ENCODE data around the gene SEC63.

SEC63 gene

DNA sequence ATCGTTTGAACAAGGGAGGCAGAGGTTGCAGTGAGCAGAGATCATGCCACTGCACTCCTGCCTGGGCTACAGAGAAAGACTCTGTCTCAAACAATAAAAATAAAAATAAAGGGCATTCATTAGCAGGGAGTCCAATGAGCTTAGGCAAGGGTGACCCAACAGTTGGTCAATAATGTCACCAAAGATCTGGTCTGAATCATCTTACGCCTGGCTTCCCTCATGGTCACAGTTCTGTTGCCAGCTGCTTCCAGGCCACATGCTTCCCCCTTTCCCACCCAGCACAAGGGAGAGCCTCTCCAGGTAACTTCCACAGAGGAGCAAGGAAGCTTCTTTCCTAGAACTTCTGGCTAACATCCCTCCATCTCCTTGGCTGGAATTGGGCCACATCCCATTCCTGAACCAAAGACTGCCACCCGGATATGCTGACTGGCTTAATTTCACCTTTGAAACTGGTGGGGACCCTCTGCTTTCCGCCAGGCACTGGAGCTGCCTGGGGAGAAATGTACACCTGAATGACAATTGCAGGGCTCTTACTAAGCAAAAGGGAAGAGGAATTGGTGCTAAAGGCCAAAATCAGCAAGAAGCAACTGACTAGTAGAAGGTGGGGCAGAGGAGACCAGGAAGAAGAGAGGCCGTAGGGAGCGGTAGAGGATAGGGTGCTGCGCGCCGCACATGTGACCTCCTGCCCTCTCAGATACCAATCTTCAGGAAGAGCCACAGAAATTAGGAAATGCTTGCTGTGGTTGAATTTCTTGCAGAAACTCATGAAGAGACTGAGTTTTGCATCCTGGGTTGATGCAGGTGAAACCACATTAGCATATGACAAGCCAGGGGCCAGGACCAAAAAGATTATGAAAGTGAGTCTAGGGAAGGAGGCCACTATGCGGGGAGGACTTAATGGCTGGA is 125.6 kb downstream of the SEC63 start:
- Histone ChIP-seq H4K20me1 (ENCODE audit: insufficient read depth, low read length) (no peaks in the 10 kb centered on the region), H3K27me3 (ENCODE audit: insufficient read depth, low read length) (no peaks in the 10 kb centered on the region), H3K9ac (ENCODE audit: low read length) (no peak overlapping the region), H3K79me2 (ENCODE audit: insufficient read depth, low read length) (no peaks in the 10 kb centered on the region), H3K4me1 (ENCODE audit: insufficient read depth, low read length, severe bottlenecking) (no peaks in the 10 kb centered on the region), H3F3A (ENCODE audit: insufficient read depth, low read length) (no peaks in the 10 kb centered on the region), H3K4me3 (ENCODE audit: low read depth, low read length, poor library complexity, severe bottlenecking) (no peak overlapping the region), H3K9me2 (ENCODE audit: low read depth, low read length) (no peaks in the 10 kb centered on the region), H3K36me3 (ENCODE audit: insufficient read depth, low read length) (no peaks in the 10 kb centered on the region), H2AFZ (ENCODE audit: low read length) (no peak overlapping the region), H3K4me2 (ENCODE audit: low read length) (no peak overlapping the region), H3K9me3 (ENCODE audit: low read length) (no peaks in the 10 kb centered on the region), H3K27ac (ENCODE audit: low read depth, low read length, poor library complexity, severe bottlenecking) (no peak overlapping the region)
- TF ChIP-seq EZH2 (IDR thresholded peaks at IDR 0.05; ENCODE audit: borderline replicate concordance, low read length) = no peak
- TF ChIP-seq, protein P1, sequence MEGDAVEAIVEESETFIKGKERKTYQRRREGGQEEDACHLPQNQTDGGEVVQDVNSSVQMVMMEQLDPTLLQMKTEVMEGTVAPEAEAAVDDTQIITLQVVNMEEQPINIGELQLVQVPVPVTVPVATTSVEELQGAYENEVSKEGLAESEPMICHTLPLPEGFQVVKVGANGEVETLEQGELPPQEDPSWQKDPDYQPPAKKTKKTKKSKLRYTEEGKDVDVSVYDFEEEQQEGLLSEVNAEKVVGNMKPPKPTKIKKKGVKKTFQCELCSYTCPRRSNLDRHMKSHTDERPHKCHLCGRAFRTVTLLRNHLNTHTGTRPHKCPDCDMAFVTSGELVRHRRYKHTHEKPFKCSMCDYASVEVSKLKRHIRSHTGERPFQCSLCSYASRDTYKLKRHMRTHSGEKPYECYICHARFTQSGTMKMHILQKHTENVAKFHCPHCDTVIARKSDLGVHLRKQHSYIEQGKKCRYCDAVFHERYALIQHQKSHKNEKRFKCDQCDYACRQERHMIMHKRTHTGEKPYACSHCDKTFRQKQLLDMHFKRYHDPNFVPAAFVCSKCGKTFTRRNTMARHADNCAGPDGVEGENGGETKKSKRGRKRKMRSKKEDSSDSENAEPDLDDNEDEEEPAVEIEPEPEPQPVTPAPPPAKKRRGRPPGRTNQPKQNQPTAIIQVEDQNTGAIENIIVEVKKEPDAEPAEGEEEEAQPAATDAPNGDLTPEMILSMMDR (IDR thresholded peaks at IDR 0.05; ENCODE audit: low read length) = no peak

DNA sequence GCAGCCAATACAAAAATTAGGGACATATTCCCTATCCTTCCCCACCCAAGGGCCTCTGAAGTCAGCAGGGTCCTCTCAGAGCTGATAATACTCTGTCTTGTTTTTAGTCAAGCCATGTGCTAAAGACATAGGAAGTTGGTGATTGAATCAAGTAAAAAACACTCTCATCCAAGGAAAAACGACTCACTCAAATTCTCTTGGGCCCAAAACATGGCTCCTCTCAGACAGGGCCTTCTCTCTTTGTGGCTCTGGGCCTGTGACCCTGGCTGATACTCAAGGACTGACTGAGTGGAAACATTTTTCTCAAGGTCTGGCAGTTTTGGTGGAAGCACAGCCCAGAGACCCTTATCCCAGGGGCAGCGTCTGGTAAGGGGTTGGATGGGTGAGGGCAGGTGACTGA is 127.9 kb downstream of the SEC63 start:
- H3K4me3 ChIP-seq (ENCODE audit: low read depth, low read length, poor library complexity, severe bottlenecking) = no peak overlapping the region
- H3K36me3 ChIP-seq (ENCODE audit: insufficient read depth, low read length) = no peaks in the 10 kb centered on the region
- H3F3A ChIP-seq (ENCODE audit: insufficient read depth, low read length) = no peaks in the 10 kb centered on the region
- H3K27ac ChIP-seq (ENCODE audit: low read depth, low read length, poor library complexity, severe bottlenecking) = no peak overlapping the region
- H3K4me1 ChIP-seq (ENCODE audit: insufficient read depth, low read length, severe bottlenecking) = no peaks in the 10 kb centered on the region
- no peaks in the 10 kb centered on the region for H3K9me3 ChIP-seq (ENCODE audit: low read length)
- H2AFZ ChIP-seq (ENCODE audit: low read length) = no peak overlapping the region
- no peak overlapping the region for H3K4me2 ChIP-seq (ENCODE audit: low read length)
- H4K20me1 ChIP-seq (ENCODE audit: insufficient read depth, low read length) = no peaks in the 10 kb centered on the region
- TF ChIP-seq EZH2 (IDR thresholded peaks at IDR 0.05; ENCODE audit: borderline replicate concordance, low read length) = no peak
- TF ChIP-seq, protein P1 (IDR thresholded peaks at IDR 0.05; ENCODE audit: low read length) = no peak
- H3K27me3 ChIP-seq (ENCODE audit: insufficient read depth, low read length) = no peaks in the 10 kb centered on the region
- H3K79me2 ChIP-seq (ENCODE audit: insufficient read depth, low read length) = no peaks in the 10 kb centered on the region
- H3K9me2 ChIP-seq (ENCODE audit: low read depth, low read length) = no peaks in the 10 kb centered on the region
- H3K9ac ChIP-seq (ENCODE audit: low read length) = no peak overlapping the region

DNA sequence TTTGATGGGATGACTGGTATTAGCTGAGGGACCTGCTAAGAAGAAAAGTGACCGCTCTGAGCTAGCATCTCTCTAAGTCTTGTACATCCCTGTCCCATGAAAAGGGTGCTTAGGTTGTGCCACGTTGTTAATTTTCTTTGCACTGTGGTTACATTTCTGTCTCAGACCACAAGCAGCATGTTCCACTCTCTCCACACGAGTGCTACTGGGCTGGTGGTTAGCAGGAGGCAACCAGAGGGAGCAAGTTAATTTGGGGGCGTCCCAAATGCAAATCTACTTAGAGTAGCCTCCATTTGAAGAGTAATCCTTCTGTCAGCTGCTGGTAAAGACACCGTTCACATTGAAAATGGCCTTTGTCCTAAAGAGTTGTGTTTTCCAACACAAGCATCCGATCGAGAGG is 130.5 kb downstream of the SEC63 start:
- no peak overlapping the region for H2AFZ ChIP-seq (ENCODE audit: low read length)
- no peaks in the 10 kb centered on the region for H4K20me1 ChIP-seq (ENCODE audit: insufficient read depth, low read length)
- H3K4me2 ChIP-seq (ENCODE audit: low read length) = no peak overlapping the region
- H3K36me3 ChIP-seq (ENCODE audit: insufficient read depth, low read length) = no peaks in the 10 kb centered on the region
- no peak for TF ChIP-seq EZH2 (IDR thresholded peaks at IDR 0.05; ENCODE audit: borderline replicate concordance, low read length)
- TF ChIP-seq, protein P1 (IDR thresholded peaks at IDR 0.05; ENCODE audit: low read length) = no peak
- H3K27ac ChIP-seq (ENCODE audit: low read depth, low read length, poor library complexity, severe bottlenecking) = no peak overlapping the region
- H3K9ac ChIP-seq (ENCODE audit: low read length) = no peak overlapping the region
- no peaks in the 10 kb centered on the region for H3K9me3 ChIP-seq (ENCODE audit: low read length)
- peaks cover 19% of the 10 kb centered on the region for H3K4me1 ChIP-seq (ENCODE audit: insufficient read depth, low read length, severe bottlenecking)
- no peaks in the 10 kb centered on the region for H3K79me2 ChIP-seq (ENCODE audit: insufficient read depth, low read length)
- H3K9me2 ChIP-seq (ENCODE audit: low read depth, low read length) = no peaks in the 10 kb centered on the region
- H3K27me3 ChIP-seq (ENCODE audit: insufficient read depth, low read length) = no peaks in the 10 kb centered on the region
- no peaks in the 10 kb centered on the region for H3F3A ChIP-seq (ENCODE audit: insufficient read depth, low read length)
- no peak overlapping the region for H3K4me3 ChIP-seq (ENCODE audit: low read depth, low read length, poor library complexity, severe bottlenecking)

All from OCI-LY1 (cell line).